Suppressor macrophage treated with lipopolysaccharide for 4 hours (primary cell): ENCODE results near the gene GAK.

ENCODE experiments used
- DNase-seq: peaks from one replicate; pipeline ENCODE4 v3.0.0-alpha.2; 2020

Gene GAK

GRCh38 chr4:964346-965025 lies 32.4 kb upstream of the GAK start:
- no peak for DNase-seq

DNA sequence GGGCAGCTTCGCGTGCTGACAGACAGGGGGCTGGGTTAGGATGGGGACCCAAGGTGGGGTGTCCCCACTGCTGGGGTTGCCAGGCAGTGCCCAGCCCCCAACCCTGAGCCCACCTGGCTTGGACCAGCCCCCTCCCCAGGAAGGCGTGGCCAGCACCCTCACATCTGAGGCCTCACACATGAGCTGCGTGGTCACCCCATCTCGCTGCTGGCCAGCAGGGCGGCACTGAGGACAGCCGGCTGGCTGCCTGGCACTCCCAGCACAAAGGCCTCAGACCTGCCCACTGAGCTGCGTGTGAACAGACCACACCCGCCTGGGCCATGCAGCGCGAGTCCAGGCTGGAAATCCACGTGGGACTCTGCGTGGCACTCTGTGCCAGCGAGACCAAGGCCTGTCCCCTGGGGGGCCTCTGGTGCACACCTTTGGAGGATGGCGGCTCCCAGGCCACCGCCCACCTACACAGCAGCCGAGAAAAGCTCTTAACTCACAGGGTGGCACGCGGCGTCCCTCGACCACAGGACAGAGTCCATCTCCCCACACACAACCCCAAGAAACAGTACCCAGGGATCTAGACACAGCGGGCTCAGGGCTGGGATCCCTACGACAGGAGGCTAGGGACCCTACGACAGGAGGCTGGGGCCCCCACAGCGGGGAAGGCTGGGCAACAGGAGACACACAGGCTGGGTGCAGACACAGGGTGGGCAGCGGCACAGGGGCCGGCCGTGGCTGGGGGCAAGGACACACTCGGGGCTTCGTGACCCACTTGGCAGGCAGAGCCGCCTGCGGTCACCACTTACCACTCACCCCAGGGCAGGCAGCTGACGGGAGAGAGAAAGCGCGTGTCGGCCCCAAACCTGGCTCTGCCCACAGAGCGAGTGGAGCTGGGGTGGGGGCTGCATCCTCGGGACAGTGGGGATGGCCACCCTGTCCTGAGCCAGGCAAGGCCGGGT lies 31.4 kb upstream of the GAK start:
- DNase-seq, result no peak

- no peak for DNase-seq
Measured at GRCh38 chr4:962231-963208, 30.4 kb upstream of the GAK start.

GRCh38 chr4:961351-962230 lies 29.5 kb upstream of the GAK start:
- DNase-seq, result no peak

GRCh38 chr4:960636-961350 lies 28.7 kb upstream of the GAK start:
- no peak for DNase-seq

DNA sequence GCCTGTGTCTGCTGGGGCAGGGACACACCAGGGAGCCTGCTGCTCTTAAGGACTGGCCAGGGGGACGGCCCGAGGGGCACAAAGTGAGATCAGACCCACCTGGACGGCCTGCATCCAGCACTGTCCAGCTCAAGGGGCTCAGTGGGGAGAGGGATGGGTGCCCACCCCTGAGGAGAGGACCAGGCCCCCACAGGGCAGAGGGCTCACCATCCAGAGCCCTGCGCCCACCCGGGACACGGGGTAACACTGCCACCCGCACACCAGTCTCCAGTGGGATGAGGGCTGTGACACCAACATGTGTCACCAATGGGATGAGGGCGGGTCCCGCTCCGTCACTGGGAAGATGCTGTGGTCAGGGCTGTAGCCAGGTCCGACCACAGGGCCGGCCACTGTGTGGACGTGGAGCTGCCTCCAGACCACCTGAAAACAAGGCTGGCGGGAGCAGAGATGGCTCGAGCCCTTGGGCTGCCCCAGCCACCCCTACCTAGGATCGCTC lies 28.1 kb upstream of the GAK start:
- DNase-seq, result no peak

GRCh38 chr4:959338-960139 lies 27.4 kb upstream of the GAK start:
- DNase-seq, result no peak

- DNase-seq, result no peak
Measured at GRCh38 chr4:958696-959337, 26.7 kb upstream of the GAK start.

GRCh38 chr4:958314-958665 lies 26.2 kb upstream of the GAK start:
- DNase-seq, result no peak

DNA sequence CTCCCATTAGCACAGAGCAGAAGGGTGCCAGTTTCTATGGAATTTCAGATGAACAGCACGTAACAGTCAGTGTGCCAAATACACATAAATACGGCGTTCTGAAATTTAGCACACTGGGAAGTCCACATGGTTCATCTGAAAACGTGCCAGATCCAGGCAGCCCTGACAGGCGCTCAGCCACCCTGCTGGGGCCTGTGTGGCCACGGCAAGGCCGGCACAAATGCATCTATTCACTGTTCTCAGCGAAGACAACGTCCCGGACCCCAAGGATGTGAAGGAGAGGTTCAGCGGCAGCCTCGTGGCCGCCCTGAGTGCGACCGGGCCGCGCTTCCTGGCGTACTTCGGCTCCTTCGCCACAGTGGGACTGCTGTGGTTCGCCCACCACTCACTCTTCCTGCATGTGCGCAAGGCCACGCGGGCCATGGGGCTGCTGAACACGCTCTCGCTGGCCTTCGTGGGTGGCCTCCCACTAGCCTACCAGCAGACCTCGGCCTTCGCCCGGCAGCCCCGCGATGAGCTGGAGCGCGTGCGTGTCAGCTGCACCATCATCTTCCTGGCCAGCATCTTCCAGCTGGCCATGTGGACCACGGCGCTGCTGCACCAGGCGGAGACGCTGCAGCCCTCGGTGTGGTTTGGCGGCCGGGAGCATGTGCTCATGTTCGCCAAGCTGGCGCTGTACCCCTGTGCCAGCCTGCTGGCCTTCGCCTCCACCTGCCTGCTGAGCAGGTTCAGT lies 25.6 kb upstream of the GAK start:
- no peak for DNase-seq

- DNase-seq, result no peak
Measured at GRCh38 chr4:957231-957580, 25.1 kb upstream of the GAK start.

DNA sequence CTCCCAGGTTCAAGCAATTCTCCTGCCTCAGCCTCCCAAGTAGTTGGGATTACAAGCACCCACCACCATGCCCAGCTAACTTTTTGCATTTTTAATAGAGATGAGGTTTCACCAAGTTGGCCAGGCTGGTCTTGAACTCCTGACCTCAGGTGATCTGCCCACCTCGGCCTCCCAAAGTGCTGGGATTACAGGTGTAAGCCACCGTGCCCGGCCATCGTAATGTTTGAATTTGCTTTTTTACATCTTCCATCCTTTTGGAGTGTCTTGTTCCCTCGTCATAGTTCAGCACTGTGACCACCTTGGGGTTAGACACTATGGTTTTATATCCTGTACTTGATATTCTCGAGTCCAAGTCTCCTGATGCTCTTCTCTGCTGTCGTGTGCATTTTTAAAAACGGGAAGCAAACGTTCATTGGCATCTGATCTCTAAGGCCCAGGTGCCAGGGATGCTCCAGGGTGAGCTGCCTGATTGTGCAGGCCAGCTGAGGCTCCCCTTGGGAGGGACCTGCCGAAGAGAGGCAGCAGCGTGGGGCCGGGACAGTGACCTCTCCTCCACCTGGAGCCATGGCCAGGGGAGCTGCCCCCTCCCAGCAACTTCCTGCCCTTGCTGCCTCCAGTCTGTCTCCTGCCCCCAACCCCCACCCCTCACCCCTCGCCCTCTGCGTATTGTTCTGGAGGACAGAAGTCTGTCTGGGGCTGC lies 24.6 kb upstream of the GAK start:
- no peak for DNase-seq

- DNase-seq, result no peak
Measured at GRCh38 chr4:955931-956381, 23.8 kb upstream of the GAK start.

- DNase-seq, result no peak
Measured at GRCh38 chr4:955161-955921, 23.2 kb upstream of the GAK start.

- no peak for DNase-seq
Measured at GRCh38 chr4:954211-955020, 22.3 kb upstream of the GAK start.

DNA sequence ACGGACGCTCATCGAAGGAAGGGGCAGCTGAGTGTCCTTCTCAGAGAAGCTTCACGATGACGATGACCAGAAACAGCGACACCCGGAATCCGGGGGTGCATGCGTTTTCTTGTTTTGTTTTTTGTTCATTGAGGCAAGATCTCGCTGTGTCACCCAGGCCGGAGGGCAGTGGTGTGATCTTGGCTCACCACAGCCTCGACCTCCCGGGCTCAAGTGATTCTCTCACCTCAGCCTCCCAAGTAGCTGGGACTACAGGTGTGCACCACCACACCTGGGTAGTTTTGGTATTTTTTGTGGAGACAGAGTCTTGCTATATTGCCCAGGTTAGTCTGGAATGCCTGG lies 21.4 kb upstream of the GAK start:
- DNase-seq, result no peak
